ENCODE measurements around the gene DNAJC22. TPM values are rescaled to one million over a fixed set of nuclear protein-coding genes. Genes with fewer than 3 reads are reported as not detected.

DNAJC22 gene
- total and polyA plus RNA-seq, 2 of the 13 experiments (the other 11 are each of a cell fraction or from before 2014, with no cell fraction given), result 25.2 to 31.7 TPM

DNA sequence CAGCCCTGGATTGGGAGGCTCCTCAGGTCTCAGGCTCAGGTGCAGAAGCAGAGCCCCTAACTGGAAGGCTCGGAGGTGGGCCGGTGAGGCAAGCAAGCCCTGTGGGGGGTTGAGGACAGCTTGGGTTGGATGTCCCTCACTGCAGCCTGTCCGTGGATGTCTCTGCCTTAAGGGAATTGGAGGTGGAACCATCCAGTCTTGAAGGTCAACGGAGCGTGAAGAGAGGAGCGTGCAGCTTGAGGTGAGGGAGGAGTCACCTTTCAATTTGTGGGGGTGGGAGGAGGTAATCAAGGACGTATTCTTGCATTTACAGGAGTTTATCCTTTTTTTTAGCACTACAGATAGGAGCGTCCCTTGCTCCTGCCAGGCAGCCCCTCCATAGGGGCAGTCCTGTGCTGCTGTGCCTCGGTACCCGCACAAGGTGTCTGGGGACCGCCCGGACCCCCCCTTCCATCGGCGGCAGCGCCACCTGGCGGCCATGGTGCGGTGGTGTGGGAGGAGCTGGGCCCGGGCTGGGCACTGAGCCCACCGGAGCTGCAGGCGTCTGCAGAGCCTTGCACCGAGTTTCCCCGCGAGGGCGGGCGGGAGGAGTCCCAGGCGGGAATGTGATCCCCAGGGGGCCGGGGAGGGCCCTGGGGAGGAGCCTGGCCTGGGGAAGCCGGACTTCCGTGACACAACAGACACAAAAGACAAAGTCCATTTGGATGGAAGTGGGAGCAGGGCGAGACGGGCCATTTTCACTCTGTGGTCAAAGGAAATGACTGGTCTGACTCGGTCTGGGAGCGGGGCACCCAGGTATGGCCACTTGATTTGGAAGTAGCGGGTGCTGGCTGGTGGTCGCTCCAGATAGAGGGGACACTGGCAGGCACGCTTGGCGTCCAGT lies 864 bp downstream of the DNAJC22 start (continued):
- TF ChIP-seq SMAD1 (CRISPR knock-in tag; IDR thresholded peaks at IDR 0.05; ENCODE audit: borderline replicate concordance, low read depth) (no peak), NR2F2 (IDR thresholded peaks at IDR 0.05; ENCODE audit: borderline replicate concordance, low read depth) (0 out of 2 replicates have a peak, but pooled peaks have one; percentile 14), ZNF143 (CRISPR knock-in tag; IDR thresholded peaks at IDR 0.05) (peak; percentile 55), ZNF652 (CRISPR knock-in tag; IDR thresholded peaks at IDR 0.05; ENCODE audit: borderline replicate concordance, low read depth) (no peak; the same call in 1 of the 2 replicates), KDM6A (CRISPR knock-in tag; IDR thresholded peaks at IDR 0.05; ENCODE audit: low read depth) (peak; percentile 64; the same call in 1 of the 2 replicates), PCBP2 (optimal IDR thresholded peaks at IDR 0.05; ENCODE audit: low read depth, low read length, poor library complexity, severe bottlenecking) (no peak), XBP1 (CRISPR knock-in tag; IDR thresholded peaks at IDR 0.05) (peak; percentile 75; the same call in 1 of the 2 replicates), ZNF296 (CRISPR knock-in tag; conservative IDR thresholded peaks at IDR 0.05) (no peak), ZNF274 (CRISPR knock-in tag; IDR thresholded peaks at IDR 0.05) (no peak), KLF6 (CRISPR knock-in tag; IDR thresholded peaks at IDR 0.05) (peak; percentile 90), MLLT10 (CRISPR knock-in tag; IDR thresholded peaks at IDR 0.05) (no peak), HHEX (CRISPR knock-in tag; IDR thresholded peaks at IDR 0.05) (no peak), ZMYM3 (CRISPR knock-in tag; IDR thresholded peaks at IDR 0.05) (no peak), RAD21 (CRISPR knock-in tag; IDR thresholded peaks at IDR 0.05) (peak; percentile 73), HNRNPH1 (optimal IDR thresholded peaks at IDR 0.05; ENCODE audit: low read depth, low read length) (no peak), JUND (CRISPR knock-in tag; IDR thresholded peaks at IDR 0.05) (no peak), NCOA2 (CRISPR knock-in tag; IDR thresholded peaks at IDR 0.05) (peak; percentile 50; the same call in 1 of the 2 replicates), ZNF101 (CRISPR knock-in tag; IDR thresholded peaks at IDR 0.05; ENCODE audit: borderline replicate concordance, low read depth) (no peak), ZNF660 (CRISPR knock-in tag; IDR thresholded peaks at IDR 0.05; ENCODE audit: borderline replicate concordance, low read depth) (no peak), RBAK (CRISPR knock-in tag; IDR thresholded peaks at IDR 0.05) (no peak), HOXA3 (CRISPR knock-in tag; IDR thresholded peaks at IDR 0.05) (0 out of 2 replicates have a peak, but pooled peaks have one; percentile 78), SKI (IDR thresholded peaks at IDR 0.05; ENCODE audit: partially characterized antibody) (peak; percentile 82), THYN1 (CRISPR knock-in tag; IDR thresholded peaks at IDR 0.05; ENCODE audit: borderline replicate concordance, low read depth) (no peak), STAG1 (CRISPR knock-in tag; IDR thresholded peaks at IDR 0.05) (peak; percentile 44), ZBTB20 (CRISPR knock-in tag; IDR thresholded peaks at IDR 0.05; ENCODE audit: borderline replicate concordance, low read depth) (peak; percentile 65; the same call in 1 of the 2 replicates), ZNF607 (CRISPR knock-in tag; IDR thresholded peaks at IDR 0.05; ENCODE audit: borderline replicate concordance) (peak; percentile 77)
- TF ChIP-seq, protein P1, sequence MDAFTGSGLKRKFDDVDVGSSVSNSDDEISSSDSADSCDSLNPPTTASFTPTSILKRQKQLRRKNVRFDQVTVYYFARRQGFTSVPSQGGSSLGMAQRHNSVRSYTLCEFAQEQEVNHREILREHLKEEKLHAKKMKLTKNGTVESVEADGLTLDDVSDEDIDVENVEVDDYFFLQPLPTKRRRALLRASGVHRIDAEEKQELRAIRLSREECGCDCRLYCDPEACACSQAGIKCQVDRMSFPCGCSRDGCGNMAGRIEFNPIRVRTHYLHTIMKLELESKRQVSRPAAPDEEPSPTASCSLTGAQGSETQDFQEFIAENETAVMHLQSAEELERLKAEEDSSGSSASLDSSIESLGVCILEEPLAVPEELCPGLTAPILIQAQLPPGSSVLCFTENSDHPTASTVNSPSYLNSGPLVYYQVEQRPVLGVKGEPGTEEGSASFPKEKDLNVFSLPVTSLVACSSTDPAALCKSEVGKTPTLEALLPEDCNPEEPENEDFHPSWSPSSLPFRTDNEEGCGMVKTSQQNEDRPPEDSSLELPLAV (CRISPR knock-in tag; conservative IDR thresholded peaks at IDR 0.05; ENCODE audit: low read depth), result no peak
- TF ChIP-seq, protein P2, sequence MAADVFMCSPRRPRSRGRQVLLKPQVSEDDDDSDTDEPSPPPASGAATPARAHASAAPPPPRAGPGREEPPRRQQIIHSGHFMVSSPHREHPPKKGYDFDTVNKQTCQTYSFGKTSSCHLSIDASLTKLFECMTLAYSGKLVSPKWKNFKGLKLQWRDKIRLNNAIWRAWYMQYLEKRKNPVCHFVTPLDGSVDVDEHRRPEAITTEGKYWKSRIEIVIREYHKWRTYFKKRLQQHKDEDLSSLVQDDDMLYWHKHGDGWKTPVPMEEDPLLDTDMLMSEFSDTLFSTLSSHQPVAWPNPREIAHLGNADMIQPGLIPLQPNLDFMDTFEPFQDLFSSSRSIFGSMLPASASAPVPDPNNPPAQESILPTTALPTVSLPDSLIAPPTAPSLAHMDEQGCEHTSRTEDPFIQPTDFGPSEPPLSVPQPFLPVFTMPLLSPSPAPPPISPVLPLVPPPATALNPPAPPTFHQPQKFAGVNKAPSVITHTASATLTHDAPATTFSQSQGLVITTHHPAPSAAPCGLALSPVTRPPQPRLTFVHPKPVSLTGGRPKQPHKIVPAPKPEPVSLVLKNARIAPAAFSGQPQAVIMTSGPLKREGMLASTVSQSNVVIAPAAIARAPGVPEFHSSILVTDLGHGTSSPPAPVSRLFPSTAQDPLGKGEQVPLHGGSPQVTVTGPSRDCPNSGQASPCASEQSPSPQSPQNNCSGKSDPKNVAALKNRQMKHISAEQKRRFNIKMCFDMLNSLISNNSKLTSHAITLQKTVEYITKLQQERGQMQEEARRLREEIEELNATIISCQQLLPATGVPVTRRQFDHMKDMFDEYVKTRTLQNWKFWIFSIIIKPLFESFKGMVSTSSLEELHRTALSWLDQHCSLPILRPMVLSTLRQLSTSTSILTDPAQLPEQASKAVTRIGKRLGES (CRISPR knock-in tag; IDR thresholded peaks at IDR 0.05; ENCODE audit: borderline replicate concordance), result no peak
